ENCODE data around the gene CDK14.
A peak's percentile ranks its signal among the peaks of the same experiment; 100 is the strongest.

Gene CDK14

GRCh38 chr7:90596671-90597562 lies 796 bp downstream of the CDK14 start:
- no peak for TF ChIP-seq EZH2 (IDR thresholded peaks at IDR 0.05; ENCODE audit: borderline replicate concordance, low read length)
- TF ChIP-seq, protein P1, sequence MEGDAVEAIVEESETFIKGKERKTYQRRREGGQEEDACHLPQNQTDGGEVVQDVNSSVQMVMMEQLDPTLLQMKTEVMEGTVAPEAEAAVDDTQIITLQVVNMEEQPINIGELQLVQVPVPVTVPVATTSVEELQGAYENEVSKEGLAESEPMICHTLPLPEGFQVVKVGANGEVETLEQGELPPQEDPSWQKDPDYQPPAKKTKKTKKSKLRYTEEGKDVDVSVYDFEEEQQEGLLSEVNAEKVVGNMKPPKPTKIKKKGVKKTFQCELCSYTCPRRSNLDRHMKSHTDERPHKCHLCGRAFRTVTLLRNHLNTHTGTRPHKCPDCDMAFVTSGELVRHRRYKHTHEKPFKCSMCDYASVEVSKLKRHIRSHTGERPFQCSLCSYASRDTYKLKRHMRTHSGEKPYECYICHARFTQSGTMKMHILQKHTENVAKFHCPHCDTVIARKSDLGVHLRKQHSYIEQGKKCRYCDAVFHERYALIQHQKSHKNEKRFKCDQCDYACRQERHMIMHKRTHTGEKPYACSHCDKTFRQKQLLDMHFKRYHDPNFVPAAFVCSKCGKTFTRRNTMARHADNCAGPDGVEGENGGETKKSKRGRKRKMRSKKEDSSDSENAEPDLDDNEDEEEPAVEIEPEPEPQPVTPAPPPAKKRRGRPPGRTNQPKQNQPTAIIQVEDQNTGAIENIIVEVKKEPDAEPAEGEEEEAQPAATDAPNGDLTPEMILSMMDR (IDR thresholded peaks at IDR 0.05; ENCODE audit: low read length) = no peak
- Histone ChIP-seq H3K4me1 (ENCODE audit: insufficient read depth, low read length, severe bottlenecking) (peaks cover 16% of the 10 kb centered on the region), H3K4me3 (ENCODE audit: low read depth, low read length, poor library complexity, severe bottlenecking) (peak overlapping the region; percentile 64)

GRCh38 chr7:90597563-90598253 lies 1.6 kb downstream of the CDK14 start:
- Histone ChIP-seq H3F3A (ENCODE audit: insufficient read depth, low read length) (no peaks in the 10 kb centered on the region), H3K9ac (ENCODE audit: low read length) (no peak overlapping the region), H2AFZ (ENCODE audit: low read length) (no peak overlapping the region), H3K9me2 (ENCODE audit: low read depth, low read length) (no peaks in the 10 kb centered on the region), H3K27ac (ENCODE audit: low read depth, low read length, poor library complexity, severe bottlenecking) (no peak overlapping the region), H3K4me1 (ENCODE audit: insufficient read depth, low read length, severe bottlenecking) (peaks cover 16% of the 10 kb centered on the region), H4K20me1 (ENCODE audit: insufficient read depth, low read length) (no peaks in the 10 kb centered on the region), H3K9me3 (ENCODE audit: low read length) (no peaks in the 10 kb centered on the region), H3K27me3 (ENCODE audit: insufficient read depth, low read length) (peaks cover 6% of the 10 kb centered on the region; the same call in 1 of the 2 replicates), H3K36me3 (ENCODE audit: insufficient read depth, low read length) (no peaks in the 10 kb centered on the region), H3K79me2 (ENCODE audit: insufficient read depth, low read length) (no peaks in the 10 kb centered on the region), H3K4me3 (ENCODE audit: low read depth, low read length, poor library complexity, severe bottlenecking) (peak overlapping the region; percentile 64), H3K4me2 (ENCODE audit: low read length) (peak overlapping the region; percentile 79; the same call in 1 of the 2 replicates)
- TF ChIP-seq, protein P1 (IDR thresholded peaks at IDR 0.05; ENCODE audit: low read length) = no peak
- TF ChIP-seq EZH2 (IDR thresholded peaks at IDR 0.05; ENCODE audit: borderline replicate concordance, low read length) = no peak

More at GRCh38 chr7:90596671-90597562, 796 bp downstream of the CDK14 start:
- Histone ChIP-seq H3K4me2 (ENCODE audit: low read length) (peak overlapping the region; percentile 79), H3K27ac (ENCODE audit: low read depth, low read length, poor library complexity, severe bottlenecking) (no peak overlapping the region), H3K9ac (ENCODE audit: low read length) (peak overlapping the region; percentile 43), H3K36me3 (ENCODE audit: insufficient read depth, low read length) (no peaks in the 10 kb centered on the region), H3F3A (ENCODE audit: insufficient read depth, low read length) (no peaks in the 10 kb centered on the region), H2AFZ (ENCODE audit: low read length) (peak overlapping the region; percentile 20; the same call in 1 of the 2 replicates), H3K27me3 (ENCODE audit: insufficient read depth, low read length) (peaks cover 6% of the 10 kb centered on the region; the same call in 1 of the 2 replicates), H3K9me2 (ENCODE audit: low read depth, low read length) (no peaks in the 10 kb centered on the region), H4K20me1 (ENCODE audit: insufficient read depth, low read length) (no peaks in the 10 kb centered on the region), H3K9me3 (ENCODE audit: low read length) (no peaks in the 10 kb centered on the region), H3K79me2 (ENCODE audit: insufficient read depth, low read length) (no peaks in the 10 kb centered on the region)

DNA sequence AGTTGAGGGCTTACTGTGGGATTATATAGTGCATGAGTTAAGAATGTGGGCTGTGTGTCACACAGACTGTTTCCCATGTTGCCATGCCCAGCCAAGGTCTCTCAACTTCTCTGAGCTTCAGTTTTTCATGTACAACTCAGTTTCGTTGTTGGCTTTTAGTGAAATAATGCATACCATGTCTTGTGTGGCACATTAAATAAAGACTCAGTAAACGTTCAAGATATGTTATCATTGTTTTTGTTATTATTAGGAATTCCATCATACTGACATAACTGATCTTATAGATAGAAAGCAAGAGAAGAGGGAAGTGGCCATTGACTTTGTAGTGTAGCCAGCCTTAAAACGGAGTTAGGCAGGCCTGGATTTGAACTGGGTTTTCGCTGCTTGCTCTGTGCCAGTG lies 2.9 kb downstream of the CDK14 start:
- Histone ChIP-seq H3K4me1 (ENCODE audit: insufficient read depth, low read length, severe bottlenecking) (peaks cover 16% of the 10 kb centered on the region), H3K9ac (ENCODE audit: low read length) (no peak overlapping the region), H3K9me2 (ENCODE audit: low read depth, low read length) (no peaks in the 10 kb centered on the region), H3K4me2 (ENCODE audit: low read length) (no peak overlapping the region), H3K4me3 (ENCODE audit: low read depth, low read length, poor library complexity, severe bottlenecking) (no peak overlapping the region), H3F3A (ENCODE audit: insufficient read depth, low read length) (no peaks in the 10 kb centered on the region), H3K27me3 (ENCODE audit: insufficient read depth, low read length) (peaks cover 6% of the 10 kb centered on the region; the same call in 1 of the 2 replicates), H3K36me3 (ENCODE audit: insufficient read depth, low read length) (no peaks in the 10 kb centered on the region), H4K20me1 (ENCODE audit: insufficient read depth, low read length) (no peaks in the 10 kb centered on the region), H3K9me3 (ENCODE audit: low read length) (no peaks in the 10 kb centered on the region), H2AFZ (ENCODE audit: low read length) (no peak overlapping the region), H3K27ac (ENCODE audit: low read depth, low read length, poor library complexity, severe bottlenecking) (no peak overlapping the region), H3K79me2 (ENCODE audit: insufficient read depth, low read length) (no peaks in the 10 kb centered on the region)
- no peak for TF ChIP-seq EZH2 (IDR thresholded peaks at IDR 0.05; ENCODE audit: borderline replicate concordance, low read length)
